SK-N-SH treated with all-trans-retinoic acid at 6 μM for 48 hours (cell line): ENCODE measurements around the gene PSAP.

Experiments used
- ATAC-seq: fragments of 200-7000 bp; cut with Tn5 transposase; 3 replicates; pipeline ENCODE4 v1.9.1; 2020; ENCODE audit warnings: mild to moderate bottlenecking, moderate library complexity
- ARNTL ChIP-seq: fragments of 450-650 bp; formaldehyde crosslinking; IDR thresholded peaks from 2 replicates; pipeline ENCODE4 v1.5.0; 2020; ENCODE audit warnings: low read depth, mild to moderate bottlenecking, moderate library complexity, borderline replicate concordance
- BACH2 ChIP-seq: fragments of 250-450 bp; sonication (Bioruptor Pico); IDR thresholded peaks from 2 replicates; pipeline ENCODE4 v1.9.0; 2021; ENCODE audit warnings: mild to moderate bottlenecking, borderline replicate concordance
- CSDC2 ChIP-seq: fragments of 250-450 bp; sonication (Bioruptor Pico); IDR thresholded peaks from 2 replicates; pipeline ENCODE4 v1.5.0; 2020; ENCODE audit warnings: mild to moderate bottlenecking, moderate library complexity
- ESRRG ChIP-seq: fragments of 250-450 bp; sonication (Bioruptor Pico); IDR thresholded peaks from 2 replicates; pipeline ENCODE4 v1.6.1; 2021; ENCODE audit warnings: mild to moderate bottlenecking
- OSR1 ChIP-seq: fragments of 250-450 bp; sonication (Bioruptor Pico); IDR thresholded peaks from 2 replicates; pipeline ENCODE4 v1.8.0; 2022; ENCODE audit warnings: moderate library complexity, mild to moderate bottlenecking, inconsistent platforms
- POU6F1 ChIP-seq: fragments of 250-450 bp; sonication (Bioruptor Pico); IDR thresholded peaks from 2 replicates; pipeline ENCODE4 v1.8.0; 2021; ENCODE audit warnings: low read depth, mild to moderate bottlenecking, moderate library complexity, borderline replicate concordance
- PPARA ChIP-seq: fragments of 250-450 bp; sonication (Bioruptor Pico); IDR thresholded peaks from 2 replicates; pipeline ENCODE4 v1.5.0; 2020; ENCODE audit warnings: mild to moderate bottlenecking, borderline replicate concordance
- RARB ChIP-seq: fragments of 250-450 bp; sonication (Bioruptor Pico); IDR thresholded peaks from 2 replicates; pipeline ENCODE4 v1.8.0; 2021; ENCODE audit warnings: mild to moderate bottlenecking, moderate library complexity
- TCF4 ChIP-seq: fragments of 250-450 bp; sonication (Bioruptor Pico); IDR thresholded peaks from 2 replicates; pipeline ENCODE4 v1.8.0; 2021; ENCODE audit warnings: mild to moderate bottlenecking, moderate library complexity, borderline replicate concordance
- TOX ChIP-seq: fragments of 250-450 bp; sonication (Bioruptor Pico); IDR thresholded peaks from 2 replicates; pipeline ENCODE4 v1.8.0; 2021; ENCODE audit warnings: mild to moderate bottlenecking, moderate library complexity, borderline replicate concordance
- TSHZ2 ChIP-seq: fragments of 250-450 bp; sonication (Bioruptor Pico); IDR thresholded peaks from 2 replicates; pipeline ENCODE4 v1.5.0; 2020; ENCODE audit warnings: mild to moderate bottlenecking, moderate library complexity
- ZC3H10 ChIP-seq: fragments of 250-450 bp; sonication (Bioruptor Pico); IDR thresholded peaks from 2 replicates; pipeline ENCODE4 v1.5.1; 2021; ENCODE audit warnings: mild to moderate bottlenecking, moderate library complexity
- ZFP3 ChIP-seq: fragments of 250-450 bp; sonication (Bioruptor Pico); IDR thresholded peaks from 2 replicates; pipeline ENCODE4 v1.5.0; 2020; ENCODE audit warnings: mild to moderate bottlenecking, moderate library complexity
- ZFP30 ChIP-seq: fragments of 450-650 bp; formaldehyde crosslinking; IDR thresholded peaks from 2 replicates; pipeline ENCODE4 v1.5.0; 2022; ENCODE audit warnings: mild to moderate bottlenecking, moderate library complexity
- ZNF565 ChIP-seq: fragments of 450-650 bp; formaldehyde crosslinking; conservative IDR thresholded peaks from 2 replicates; pipeline ENCODE4 v1.5.0; 2020; ENCODE audit warnings: low read depth, mild to moderate bottlenecking, moderate library complexity
- ZNF70 ChIP-seq: fragments of 450-650 bp; formaldehyde crosslinking; IDR thresholded peaks from 2 replicates; pipeline ENCODE4 v1.5.0; 2020; ENCODE audit warnings: mild to moderate bottlenecking, moderate library complexity
- ZNF8 ChIP-seq: fragments of 450-650 bp; formaldehyde crosslinking; IDR thresholded peaks from 2 replicates; pipeline ENCODE4 v1.5.0; 2020; ENCODE audit warnings: mild to moderate bottlenecking, moderate library complexity
- TF ChIP-seq, protein P1 (sequence below): fragments of 250-450 bp; sonication (Bioruptor Pico); IDR thresholded peaks from 2 replicates; pipeline ENCODE4 v1.8.0; 2020; ENCODE audit warnings: mild to moderate bottlenecking, moderate library complexity, borderline replicate concordance
- TF ChIP-seq, protein P2 (sequence below): fragments of 250-450 bp; sonication (Bioruptor Pico); IDR thresholded peaks from 2 replicates; pipeline ENCODE4 v1.5.1; 2020; ENCODE audit warnings: low read depth, mild to moderate bottlenecking, moderate library complexity

The PSAP gene

GRCh38 chr10:71819985-71820384 lies 31.1 kb downstream of the PSAP start:
- TF ChIP-seq, protein P1, sequence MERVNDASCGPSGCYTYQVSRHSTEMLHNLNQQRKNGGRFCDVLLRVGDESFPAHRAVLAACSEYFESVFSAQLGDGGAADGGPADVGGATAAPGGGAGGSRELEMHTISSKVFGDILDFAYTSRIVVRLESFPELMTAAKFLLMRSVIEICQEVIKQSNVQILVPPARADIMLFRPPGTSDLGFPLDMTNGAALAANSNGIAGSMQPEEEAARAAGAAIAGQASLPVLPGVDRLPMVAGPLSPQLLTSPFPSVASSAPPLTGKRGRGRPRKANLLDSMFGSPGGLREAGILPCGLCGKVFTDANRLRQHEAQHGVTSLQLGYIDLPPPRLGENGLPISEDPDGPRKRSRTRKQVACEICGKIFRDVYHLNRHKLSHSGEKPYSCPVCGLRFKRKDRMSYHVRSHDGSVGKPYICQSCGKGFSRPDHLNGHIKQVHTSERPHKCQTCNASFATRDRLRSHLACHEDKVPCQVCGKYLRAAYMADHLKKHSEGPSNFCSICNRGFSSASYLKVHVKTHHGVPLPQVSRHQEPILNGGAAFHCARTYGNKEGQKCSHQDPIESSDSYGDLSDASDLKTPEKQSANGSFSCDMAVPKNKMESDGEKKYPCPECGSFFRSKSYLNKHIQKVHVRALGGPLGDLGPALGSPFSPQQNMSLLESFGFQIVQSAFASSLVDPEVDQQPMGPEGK (CRISPR knock-in tag) = no peak
- TF ChIP-seq RARB (CRISPR knock-in tag) (no peak), ESRRG (no peak), CSDC2 (no peak), ZC3H10 (CRISPR knock-in tag) (no peak), ZNF8 (CRISPR knock-in tag) (no peak), TSHZ2 (CRISPR knock-in tag) (no peak), POU6F1 (CRISPR knock-in tag) (no peak)
- TF ChIP-seq, protein P2, sequence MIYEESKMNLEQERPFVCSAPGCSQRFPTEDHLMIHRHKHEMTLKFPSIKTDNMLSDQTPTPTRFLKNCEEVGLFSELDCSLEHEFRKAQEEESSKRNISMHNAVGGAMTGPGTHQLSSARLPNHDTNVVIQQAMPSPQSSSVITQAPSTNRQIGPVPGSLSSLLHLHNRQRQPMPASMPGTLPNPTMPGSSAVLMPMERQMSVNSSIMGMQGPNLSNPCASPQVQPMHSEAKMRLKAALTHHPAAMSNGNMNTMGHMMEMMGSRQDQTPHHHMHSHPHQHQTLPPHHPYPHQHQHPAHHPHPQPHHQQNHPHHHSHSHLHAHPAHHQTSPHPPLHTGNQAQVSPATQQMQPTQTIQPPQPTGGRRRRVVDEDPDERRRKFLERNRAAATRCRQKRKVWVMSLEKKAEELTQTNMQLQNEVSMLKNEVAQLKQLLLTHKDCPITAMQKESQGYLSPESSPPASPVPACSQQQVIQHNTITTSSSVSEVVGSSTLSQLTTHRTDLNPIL = no peak

DNA sequence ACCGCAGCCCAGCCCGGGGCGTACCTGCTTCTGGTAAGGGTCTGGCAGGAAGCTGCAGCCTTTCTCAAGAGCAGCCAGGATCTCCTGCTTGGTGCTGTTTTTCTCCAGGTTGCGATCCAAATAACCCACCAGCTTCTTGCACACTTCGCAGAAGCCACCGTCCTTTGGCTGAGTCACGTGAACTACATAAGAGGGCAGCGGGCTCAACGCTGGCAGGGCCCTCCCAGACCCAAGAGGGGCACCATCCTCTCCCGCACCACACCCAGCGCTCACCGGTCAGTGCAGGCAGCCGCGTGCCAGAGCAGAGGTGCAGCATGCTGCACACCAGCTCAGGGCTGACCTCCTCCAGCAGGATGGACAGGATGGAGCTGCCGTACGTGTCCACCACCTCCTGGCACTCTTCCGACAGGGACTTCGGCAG lies 31.6 kb downstream of the PSAP start:
- ATAC-seq = no peak
- TF ChIP-seq ZFP3 (CRISPR knock-in tag) (no peak), OSR1 (no peak)

More at GRCh38 chr10:71819985-71820384, 31.1 kb downstream of the PSAP start:
- no peak for ATAC-seq

DNA sequence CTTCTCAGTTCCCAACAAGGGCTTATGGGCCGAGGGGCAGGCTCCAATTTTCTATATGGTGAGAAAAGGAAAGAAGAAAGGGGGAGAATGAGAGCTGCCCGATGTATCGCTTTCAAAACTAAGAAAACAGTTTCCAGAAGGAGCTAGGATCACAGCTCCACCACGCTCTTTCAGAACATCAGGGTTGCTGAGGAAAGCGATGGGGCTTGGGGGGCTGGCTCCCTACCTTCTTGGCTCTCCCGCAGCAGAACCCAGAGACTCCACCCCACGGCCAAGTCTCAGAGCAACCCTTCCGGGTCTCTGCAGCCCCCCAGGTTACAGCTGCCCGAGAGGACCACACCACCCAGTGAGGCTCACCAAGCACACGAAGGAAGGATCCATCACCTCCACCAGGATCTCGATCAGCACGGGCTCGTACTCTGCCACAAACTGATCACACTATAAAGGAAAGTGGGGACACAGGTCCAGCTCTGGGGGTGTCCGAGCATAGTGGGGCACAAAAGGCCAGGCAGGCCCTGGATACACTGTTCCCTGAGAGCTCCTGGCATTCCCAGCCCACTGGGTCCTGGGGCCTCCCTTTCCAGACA lies 32.3 kb downstream of the PSAP start:
- TF ChIP-seq TSHZ2 (CRISPR knock-in tag) (no peak), TCF4 (CRISPR knock-in tag) (no peak), ZNF70 (CRISPR knock-in tag) (no peak), TOX (CRISPR knock-in tag) (no peak), POU6F1 (CRISPR knock-in tag) (no peak), ZNF565 (CRISPR knock-in tag) (no peak), ARNTL (CRISPR knock-in tag) (no peak), ZC3H10 (CRISPR knock-in tag) (no peak), PPARA (no peak), ZFP3 (CRISPR knock-in tag) (no peak), ZFP30 (CRISPR knock-in tag) (no peak), OSR1 (no peak), CSDC2 (no peak), BACH2 (no peak)
- TF ChIP-seq, protein P2 = no peak
- TF ChIP-seq, protein P1 (CRISPR knock-in tag) = no peak

More for the DNA sequence above, 32.3 kb downstream of the PSAP start:
- ATAC-seq = no peak
